OCI-LY3 (cell line): Measurements from ENCODE around the gene LRRC63.

Experiments used
- CTCF ChIP-seq: fragments of 200-600, 300-600 bp; sonication (generic); IDR thresholded peaks from 2 replicates; pipeline ENCODE4 v1.5.1; 2014; ENCODE audit warnings: antibody characterized with exemption, low read length, low read depth
- EZH2phosphoT487 ChIP-seq: fragments of 200-600 bp; shearing (Covaris generic); IDR thresholded peaks from 2 replicates; pipeline ENCODE4 v1.6.1; 2018; ENCODE audit warnings: antibody characterized with exemption, mixed run types, low read depth

DNA sequence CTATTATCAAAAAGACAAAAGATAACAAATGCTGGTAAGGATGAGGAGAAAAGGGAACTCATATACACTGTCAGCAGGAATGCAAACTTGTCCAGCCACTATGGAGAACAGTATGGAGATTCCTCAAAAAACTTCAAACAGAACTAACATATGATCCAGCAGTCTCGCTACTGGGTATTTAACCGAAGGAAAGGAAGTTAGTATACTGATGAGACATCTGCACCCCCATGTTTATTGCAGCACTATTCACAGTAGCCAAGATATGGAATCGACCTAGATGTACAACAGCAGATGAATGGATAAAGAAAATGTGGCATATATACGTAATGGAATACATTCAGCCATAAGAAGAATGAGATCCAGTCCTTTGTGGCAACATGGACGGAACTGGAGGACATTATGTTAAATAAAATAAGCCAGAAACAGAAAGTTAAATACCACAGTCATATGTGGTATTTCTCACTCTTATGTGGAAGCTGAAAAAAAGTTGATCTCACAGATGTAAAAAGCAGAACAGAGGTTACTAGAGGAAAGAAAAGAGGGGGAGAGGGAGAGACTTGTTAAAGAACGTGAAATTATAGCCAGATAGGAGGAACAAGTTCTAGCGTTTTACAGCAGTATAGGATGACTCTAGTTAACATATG is 92.1 kb downstream of the LRRC63 start:
- no peak for TF ChIP-seq CTCF
- no peak for TF ChIP-seq EZH2phosphoT487
